ENCODE results near the gene SNRNP200.

SNRNP200 gene

GRCh38 chr2:96233880-96234316 lies 71.4 kb downstream of the SNRNP200 start:
- TF ChIP-seq, protein P1, sequence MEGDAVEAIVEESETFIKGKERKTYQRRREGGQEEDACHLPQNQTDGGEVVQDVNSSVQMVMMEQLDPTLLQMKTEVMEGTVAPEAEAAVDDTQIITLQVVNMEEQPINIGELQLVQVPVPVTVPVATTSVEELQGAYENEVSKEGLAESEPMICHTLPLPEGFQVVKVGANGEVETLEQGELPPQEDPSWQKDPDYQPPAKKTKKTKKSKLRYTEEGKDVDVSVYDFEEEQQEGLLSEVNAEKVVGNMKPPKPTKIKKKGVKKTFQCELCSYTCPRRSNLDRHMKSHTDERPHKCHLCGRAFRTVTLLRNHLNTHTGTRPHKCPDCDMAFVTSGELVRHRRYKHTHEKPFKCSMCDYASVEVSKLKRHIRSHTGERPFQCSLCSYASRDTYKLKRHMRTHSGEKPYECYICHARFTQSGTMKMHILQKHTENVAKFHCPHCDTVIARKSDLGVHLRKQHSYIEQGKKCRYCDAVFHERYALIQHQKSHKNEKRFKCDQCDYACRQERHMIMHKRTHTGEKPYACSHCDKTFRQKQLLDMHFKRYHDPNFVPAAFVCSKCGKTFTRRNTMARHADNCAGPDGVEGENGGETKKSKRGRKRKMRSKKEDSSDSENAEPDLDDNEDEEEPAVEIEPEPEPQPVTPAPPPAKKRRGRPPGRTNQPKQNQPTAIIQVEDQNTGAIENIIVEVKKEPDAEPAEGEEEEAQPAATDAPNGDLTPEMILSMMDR (conservative IDR thresholded peaks at IDR 0.05; ENCODE audit: low read depth, low read length), result no peak
- Histone ChIP-seq H2AFZ (ENCODE audit: low read depth) (no peak overlapping the region), H3K4me3 (IDR thresholded peaks at IDR 0.05; ENCODE audit: insufficient read depth, low read depth, low read length) (no peak overlapping the region), H3K9ac (no peak overlapping the region), H3K4me1 (ENCODE audit: low read depth, poor library complexity, severe bottlenecking) (no peaks in the 10 kb centered on the region), H3K36me3 (ENCODE audit: insufficient read depth) (no peaks in the 10 kb centered on the region), H3K79me2 (ENCODE audit: insufficient read depth, low read depth) (no peaks in the 10 kb centered on the region), H3K27ac (no peak overlapping the region), H3K27me3 (ENCODE audit: insufficient read depth, low read depth) (no peaks in the 10 kb centered on the region), H3K4me2 (no peak overlapping the region), H4K20me1 (ENCODE audit: insufficient read depth) (no peaks in the 10 kb centered on the region)

DNA sequence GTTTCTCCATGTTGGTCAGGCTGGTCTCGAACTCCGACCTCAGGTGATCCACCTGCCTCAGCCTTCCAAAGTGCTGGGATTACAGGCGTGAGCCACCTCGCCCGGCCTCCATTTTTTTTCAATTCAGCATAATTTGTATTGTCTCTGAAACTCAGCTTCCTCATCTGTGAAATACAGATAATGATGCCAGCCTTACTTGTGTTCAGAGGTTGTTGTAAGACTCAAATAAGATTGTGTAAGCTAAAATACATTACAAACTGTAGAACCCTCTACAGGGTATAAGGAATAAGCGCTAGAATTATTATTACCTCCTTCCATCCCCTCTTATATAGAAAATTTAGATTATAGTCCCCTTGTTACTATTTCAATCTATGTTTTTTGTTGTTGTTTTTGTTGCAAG lies 71.9 kb downstream of the SNRNP200 start:
- no peaks in the 10 kb centered on the region for H3K79me2 ChIP-seq (ENCODE audit: insufficient read depth, low read depth)
- H3K36me3 ChIP-seq (ENCODE audit: insufficient read depth), result no peaks in the 10 kb centered on the region
- H2AFZ ChIP-seq (ENCODE audit: low read depth), result no peak overlapping the region
- TF ChIP-seq, protein P1 (conservative IDR thresholded peaks at IDR 0.05; ENCODE audit: low read depth, low read length), result no peak
- no peak overlapping the region for H3K9ac ChIP-seq
- no peaks in the 10 kb centered on the region for H3K4me1 ChIP-seq (ENCODE audit: low read depth, poor library complexity, severe bottlenecking)
- H3K4me3 ChIP-seq (IDR thresholded peaks at IDR 0.05; ENCODE audit: insufficient read depth, low read depth, low read length), result no peak overlapping the region
- H3K27ac ChIP-seq, result no peak overlapping the region
- H3K4me2 ChIP-seq, result no peak overlapping the region
- no peaks in the 10 kb centered on the region for H3K27me3 ChIP-seq (ENCODE audit: insufficient read depth, low read depth)
- H4K20me1 ChIP-seq (ENCODE audit: insufficient read depth), result no peaks in the 10 kb centered on the region

GRCh38 chr2:96231316-96231715 lies 74.0 kb downstream of the SNRNP200 start:
- Histone ChIP-seq H3K4me1 (ENCODE audit: low read depth, poor library complexity, severe bottlenecking) (no peaks in the 10 kb centered on the region), H3K79me2 (ENCODE audit: insufficient read depth, low read depth) (no peaks in the 10 kb centered on the region), H3K4me3 (IDR thresholded peaks at IDR 0.05; ENCODE audit: insufficient read depth, low read depth, low read length) (no peak overlapping the region), H3K36me3 (ENCODE audit: insufficient read depth) (no peaks in the 10 kb centered on the region), H3K9ac (no peak overlapping the region), H2AFZ (ENCODE audit: low read depth) (no peak overlapping the region), H3K4me2 (no peak overlapping the region), H3K27ac (no peak overlapping the region), H4K20me1 (ENCODE audit: insufficient read depth) (no peaks in the 10 kb centered on the region), H3K27me3 (ENCODE audit: insufficient read depth, low read depth) (no peaks in the 10 kb centered on the region)
- TF ChIP-seq, protein P1 (conservative IDR thresholded peaks at IDR 0.05; ENCODE audit: low read depth, low read length), result no peak

DNA sequence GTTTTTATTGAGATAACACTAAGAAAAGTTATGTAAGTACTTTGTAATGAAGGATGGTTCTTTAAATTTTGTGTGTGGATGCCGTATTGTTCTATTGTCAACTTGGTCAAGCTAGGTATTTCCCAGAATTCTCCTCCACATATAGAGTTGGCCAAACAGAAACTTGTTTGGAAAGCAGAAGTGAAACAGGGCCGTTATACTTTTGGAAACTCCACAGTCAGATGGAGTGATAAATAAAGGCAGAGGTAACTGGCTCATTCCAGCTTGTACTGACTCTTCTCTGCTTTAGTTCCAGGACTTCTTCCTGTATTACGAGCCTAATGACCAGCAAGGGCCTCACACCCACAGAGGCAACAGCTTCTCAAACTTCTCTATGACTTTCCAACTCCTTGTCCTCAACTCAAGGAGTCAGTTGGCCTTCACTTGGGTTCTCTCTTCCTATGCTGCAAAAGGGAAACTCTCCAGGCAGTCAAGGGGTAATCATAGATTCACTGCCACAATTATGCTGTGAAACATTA lies 80.3 kb downstream of the SNRNP200 start:
- no peaks in the 10 kb centered on the region for H3K36me3 ChIP-seq (ENCODE audit: insufficient read depth)
- peak overlapping the region; percentile 11; the same call in 1 of the 2 replicates for H3K27ac ChIP-seq
- no peak overlapping the region for H3K9ac ChIP-seq
- H4K20me1 ChIP-seq (ENCODE audit: insufficient read depth), result no peaks in the 10 kb centered on the region
- no peaks in the 10 kb centered on the region for H3K79me2 ChIP-seq (ENCODE audit: insufficient read depth, low read depth)
- peak overlapping the region; percentile 40; the same call in 1 of the 2 replicates for H3K4me2 ChIP-seq
- peaks cover 19% of the 10 kb centered on the region for H3K4me1 ChIP-seq (ENCODE audit: low read depth, poor library complexity, severe bottlenecking)
- H3K27me3 ChIP-seq (ENCODE audit: insufficient read depth, low read depth), result no peaks in the 10 kb centered on the region
- H3K4me3 ChIP-seq (IDR thresholded peaks at IDR 0.05; ENCODE audit: insufficient read depth, low read depth, low read length), result no peak overlapping the region
- peak overlapping the region; percentile 13; the same call in 1 of the 2 replicates for H2AFZ ChIP-seq (ENCODE audit: low read depth)
- TF ChIP-seq, protein P1 (conservative IDR thresholded peaks at IDR 0.05; ENCODE audit: low read depth, low read length), result no peak

Data from KMS-11 (cell line).